Right forelimb (tissue), 1 donor: ENCODE results near the gene ZNFX1.

Experiments
- DNase-seq: peaks from one replicate; pipeline ENCODE4 v3.0.0-alpha.2; 2018

Gene ZNFX1

GRCh38 chr20:49291200-49291599 is 13.3 kb upstream of the ZNFX1 start:
- no peak for DNase-seq

GRCh38 chr20:49290608-49291191 is 12.8 kb upstream of the ZNFX1 start:
- no peak for DNase-seq

DNA sequence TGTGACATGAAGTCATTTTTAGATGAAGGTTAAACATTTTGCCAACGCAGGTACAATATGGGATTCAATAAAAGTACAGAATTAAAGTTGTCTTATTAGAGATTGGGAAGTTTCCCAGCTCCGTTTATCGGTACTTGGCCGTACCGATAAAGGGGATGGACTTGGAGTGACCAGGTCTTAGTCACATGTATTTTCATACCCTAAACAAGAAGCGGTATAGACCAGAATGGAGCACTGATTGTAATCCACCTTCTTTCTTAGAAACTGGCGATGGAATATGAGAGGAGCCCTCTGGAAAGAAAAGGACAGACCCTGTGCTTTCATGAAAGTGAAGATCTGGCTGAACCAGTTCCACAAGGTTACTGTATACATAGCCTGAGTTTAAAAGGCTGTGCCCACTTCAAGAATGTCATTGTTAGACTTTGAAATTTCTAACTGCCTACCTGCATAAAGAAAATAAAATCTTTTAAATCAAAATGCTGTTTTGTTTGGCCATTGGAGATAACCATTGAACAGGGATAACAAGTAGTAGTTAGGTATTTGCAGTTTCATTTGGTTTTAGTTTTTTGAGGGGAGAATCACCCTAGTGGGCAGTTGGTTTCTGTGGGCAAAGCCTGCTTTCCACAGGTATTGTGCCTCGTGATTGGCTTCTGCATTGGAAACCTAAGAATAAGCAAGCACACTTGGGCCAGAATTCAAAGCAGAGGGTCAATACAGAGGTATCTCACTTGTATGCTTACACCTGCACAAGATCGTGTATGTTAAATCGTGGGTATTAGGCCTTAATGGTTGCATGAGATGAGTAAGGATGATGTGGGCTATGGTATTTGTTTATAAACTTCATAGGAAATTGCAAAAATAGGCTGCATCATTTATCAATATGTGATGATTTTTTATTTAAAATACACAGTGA is 11.2 kb upstream of the ZNFX1 start:
- no peak for DNase-seq

GRCh38 chr20:49288250-49288751 is 10.4 kb upstream of the ZNFX1 start:
- no peak for DNase-seq

DNA sequence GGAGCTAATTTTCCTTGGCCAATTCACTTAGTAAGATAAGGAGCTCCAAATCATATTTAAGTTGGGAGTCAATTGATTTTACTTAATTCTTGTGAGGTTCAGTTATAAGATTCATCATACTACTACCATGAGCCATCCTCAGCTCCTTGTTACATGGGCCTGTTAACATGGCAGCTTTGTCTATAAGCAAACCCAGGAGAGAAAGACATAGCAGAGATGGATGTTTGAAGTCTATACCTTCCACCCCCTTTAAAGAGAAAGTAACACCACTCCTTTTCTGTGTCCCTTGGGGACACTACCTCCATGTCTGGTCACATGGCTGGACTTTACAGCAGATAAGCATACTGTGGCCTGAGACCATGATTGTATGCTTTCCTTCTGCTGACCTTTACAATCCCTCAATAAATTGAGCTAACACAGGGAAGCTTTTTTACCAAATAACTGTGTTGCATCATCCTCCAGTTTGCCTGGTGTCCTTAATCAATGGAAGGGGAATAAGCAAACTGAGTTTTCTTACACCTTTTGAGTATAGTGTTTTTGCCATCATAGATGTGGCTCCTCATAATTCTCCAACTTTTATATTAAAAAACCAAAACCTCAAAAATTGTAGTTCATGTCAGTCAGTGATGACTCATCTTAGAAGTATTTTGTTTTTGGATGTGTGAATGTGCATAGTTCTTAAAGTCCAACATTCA is 9.8 kb upstream of the ZNFX1 start:
- no peak for DNase-seq

DNA sequence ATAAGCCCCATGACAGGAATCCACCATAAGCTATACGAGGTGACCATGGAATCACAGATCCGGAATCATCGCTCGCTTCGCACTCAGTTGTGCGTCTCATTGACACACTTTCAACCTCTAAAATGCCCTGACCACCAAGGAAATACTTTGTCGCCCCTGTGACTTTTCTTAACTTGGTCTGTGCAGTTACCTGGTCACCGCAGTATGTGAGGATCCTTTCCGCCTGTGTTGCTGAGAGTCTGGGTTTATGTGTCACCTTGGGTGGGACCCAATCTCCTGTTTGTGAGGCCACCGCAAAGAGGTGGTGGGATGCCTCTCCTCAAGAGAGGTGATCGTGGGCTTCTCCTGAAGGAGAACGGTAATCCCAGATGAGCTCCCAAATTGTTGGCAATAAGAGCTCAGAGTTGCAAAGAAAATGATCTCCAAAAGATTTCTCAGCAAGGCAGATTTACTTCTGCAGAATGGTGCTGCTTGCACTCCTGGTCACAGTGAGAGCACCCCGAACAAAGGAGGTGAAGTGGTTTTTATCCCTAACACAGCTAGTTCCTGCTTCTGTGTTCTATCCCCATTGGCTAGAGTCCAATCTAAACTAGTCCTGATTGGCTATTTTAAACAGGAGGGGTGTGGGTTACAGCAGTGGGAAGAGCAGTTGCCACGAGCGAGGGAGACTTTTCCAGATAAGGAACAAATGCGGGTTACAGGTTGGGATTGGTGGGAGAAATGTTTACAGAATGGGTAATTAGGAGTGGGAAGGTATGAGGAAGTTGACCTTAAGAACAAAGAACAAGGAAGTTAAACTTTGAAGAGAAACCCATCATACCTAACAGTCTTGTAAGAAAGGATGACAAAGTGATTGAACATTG is 9.1 kb upstream of the ZNFX1 start:
- DNase-seq, result no peak

DNA sequence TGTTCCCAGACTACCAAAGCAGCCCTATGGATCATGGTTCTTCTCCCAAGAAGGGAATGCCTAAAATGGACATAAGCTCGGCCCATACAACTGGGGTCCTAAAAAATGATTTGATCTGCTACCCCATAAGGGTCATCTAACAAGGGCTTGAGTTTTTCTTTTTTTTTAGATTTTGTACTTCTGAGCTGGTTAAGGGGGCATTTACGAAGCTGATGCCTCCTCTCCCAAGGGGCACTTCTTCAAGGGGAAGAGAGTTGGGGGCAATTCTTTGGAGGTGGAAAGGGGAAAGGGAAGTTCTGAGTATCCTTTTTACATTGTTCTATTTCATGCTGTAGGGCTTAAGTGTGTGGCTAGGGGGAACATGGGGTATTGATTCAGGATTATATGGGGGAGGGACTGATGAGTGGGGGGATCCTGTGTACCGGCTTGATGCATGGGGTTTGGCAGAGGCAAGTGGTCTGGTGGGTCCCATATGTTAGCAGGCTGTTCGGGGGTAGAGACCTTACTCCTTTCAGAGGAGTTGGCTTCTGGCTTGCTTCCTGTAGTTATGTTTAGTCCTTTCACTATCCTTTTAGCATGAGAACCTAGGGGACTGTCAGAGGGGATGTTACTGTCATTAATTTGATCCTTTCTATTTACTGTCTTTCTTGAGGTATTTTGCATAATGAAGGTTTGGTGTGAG is 8.1 kb upstream of the ZNFX1 start:
- DNase-seq, result no peak

DNA sequence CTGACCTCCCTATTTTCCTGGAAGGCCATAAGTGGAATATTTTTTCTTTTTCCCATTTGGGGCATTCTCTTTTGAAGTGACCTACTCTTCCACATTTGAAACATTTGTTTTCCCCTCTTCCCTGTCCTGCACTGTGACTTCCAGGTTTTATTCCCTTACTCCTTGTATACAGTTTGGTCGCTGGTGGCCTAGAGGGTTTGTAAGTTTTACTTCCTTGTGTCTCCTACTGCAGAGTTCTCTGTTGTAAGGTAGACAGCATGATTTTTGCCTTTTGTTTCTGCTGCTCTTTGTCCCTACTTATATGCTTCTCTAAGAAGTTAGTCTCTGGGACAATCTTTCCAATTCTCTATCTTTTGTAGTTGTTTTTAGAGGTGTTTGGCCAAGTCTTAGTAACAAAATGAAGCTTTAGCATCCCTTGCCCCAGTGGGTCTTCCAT is 7.4 kb upstream of the ZNFX1 start:
- no peak for DNase-seq

DNA sequence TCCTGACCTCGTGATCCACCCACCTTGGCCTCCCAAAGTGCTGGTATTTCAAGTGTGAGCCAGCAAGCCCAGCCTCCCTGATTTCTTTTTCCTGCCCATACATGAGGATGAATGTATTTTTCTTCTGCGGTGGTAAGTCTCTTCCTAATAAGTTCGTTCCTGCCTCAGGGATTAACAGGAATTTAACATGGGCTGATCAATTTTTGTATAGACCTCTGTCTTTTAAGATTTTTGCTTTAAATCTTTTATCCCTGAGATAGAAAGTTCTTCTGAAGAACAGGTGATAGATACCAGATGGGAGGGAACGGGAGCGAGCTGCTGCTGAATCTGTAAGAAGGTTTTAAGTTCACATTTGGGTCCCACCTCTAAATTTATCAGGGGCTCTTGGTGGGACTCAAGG is 7.0 kb upstream of the ZNFX1 start:
- no peak for DNase-seq

DNA sequence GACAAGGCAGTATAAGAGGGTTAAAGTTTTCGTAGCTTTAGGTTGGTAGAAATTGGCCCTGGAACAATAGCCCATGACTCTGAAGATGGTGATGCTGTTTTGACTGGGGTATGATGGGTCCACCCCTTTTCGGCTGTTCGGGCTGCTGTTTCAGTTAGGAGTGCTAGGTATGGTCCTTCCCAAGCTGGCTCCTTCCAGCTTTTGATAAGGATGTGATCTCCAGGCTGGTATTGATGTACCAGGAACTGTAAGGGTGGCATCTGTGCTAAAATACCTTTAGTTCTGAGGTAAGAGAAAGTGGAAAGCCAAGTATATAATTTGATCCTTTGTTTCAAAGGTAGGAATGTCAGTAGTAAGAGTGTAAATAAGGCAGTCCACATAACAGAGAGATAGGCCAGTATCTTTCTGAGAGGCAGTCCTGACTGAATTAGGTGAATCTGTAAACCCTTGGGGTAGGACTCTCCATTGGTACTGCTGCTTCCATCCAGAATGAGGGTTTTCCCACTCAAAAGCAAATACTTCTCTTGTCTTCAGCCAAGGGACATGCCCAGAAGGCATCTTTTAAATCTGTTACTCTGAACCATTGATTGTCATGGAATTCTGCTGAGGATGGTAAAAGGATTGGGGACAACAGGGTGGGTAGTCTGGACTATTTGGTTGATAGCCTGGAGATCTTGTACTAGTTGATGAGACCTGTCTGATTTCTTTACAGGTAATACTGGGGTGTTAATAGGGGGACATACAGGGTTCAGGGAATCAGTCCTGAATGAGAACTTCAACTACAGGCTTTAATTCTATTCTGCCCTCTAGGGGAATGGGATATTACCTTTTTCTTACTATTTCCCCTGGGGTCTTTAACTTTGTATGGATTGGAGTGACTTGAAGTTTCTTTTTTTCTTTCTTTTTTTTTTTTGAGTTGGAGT is 6.1 kb upstream of the ZNFX1 start:
- no peak for DNase-seq

GRCh38 chr20:49283176-49283702 is 5.4 kb upstream of the ZNFX1 start:
- no peak for DNase-seq

DNA sequence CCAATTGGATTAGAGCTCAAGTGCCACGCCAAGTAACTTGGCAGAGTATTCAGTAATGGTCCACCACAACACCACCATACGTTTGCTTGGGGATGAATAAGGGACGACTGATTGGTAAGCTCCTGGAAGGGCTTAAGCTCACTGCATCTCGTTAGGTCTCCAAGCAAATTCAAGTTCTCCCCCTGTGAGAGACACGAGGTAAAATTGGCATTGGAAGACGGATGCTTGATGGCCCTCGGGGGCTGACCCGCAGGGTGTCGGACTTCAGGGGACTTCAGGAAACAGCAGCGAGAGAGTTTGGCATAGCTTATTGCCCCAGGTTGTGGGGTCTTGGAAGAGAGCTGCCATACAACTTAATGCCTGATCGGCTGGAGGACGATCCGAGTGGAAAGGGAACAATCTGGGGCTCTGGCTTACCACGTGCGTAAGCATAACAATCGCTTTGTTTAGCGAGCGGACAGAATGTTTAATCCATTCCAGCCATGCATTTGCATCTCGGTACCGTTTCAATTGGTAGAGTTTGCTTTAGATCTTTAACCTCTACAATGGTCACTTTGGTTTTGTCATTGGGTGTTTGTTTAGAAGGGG is 4.8 kb upstream of the ZNFX1 start:
- DNase-seq, result no peak

DNA sequence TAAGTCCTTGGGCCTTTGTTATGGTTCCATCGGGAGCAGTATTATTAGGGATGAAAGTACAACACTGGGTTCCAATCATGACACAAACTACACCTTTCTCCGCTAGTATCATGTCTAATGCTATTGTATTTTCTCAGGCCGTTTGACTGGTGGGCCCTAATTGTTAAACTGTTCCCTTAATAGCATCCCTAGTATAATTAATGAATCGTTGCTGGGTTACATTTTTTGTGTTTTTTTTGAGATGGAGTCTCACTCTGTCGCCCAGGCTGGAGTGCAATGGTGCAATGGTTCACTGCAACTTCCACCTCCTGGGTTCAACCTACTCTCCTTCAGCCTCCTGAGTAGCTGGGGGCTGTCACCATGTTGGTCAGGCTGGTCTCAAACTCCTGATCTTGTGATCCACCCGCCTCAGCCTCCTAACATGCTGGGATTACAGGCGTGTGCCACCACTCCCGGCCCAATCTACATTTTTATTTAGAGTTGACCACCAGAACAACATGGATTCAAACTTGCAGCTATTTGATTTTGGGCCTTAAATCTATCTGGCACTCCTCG is 4.1 kb upstream of the ZNFX1 start:
- no peak for DNase-seq

GRCh38 chr20:49281059-49281912 is 3.4 kb upstream of the ZNFX1 start:
- DNase-seq, result no peak

DNA sequence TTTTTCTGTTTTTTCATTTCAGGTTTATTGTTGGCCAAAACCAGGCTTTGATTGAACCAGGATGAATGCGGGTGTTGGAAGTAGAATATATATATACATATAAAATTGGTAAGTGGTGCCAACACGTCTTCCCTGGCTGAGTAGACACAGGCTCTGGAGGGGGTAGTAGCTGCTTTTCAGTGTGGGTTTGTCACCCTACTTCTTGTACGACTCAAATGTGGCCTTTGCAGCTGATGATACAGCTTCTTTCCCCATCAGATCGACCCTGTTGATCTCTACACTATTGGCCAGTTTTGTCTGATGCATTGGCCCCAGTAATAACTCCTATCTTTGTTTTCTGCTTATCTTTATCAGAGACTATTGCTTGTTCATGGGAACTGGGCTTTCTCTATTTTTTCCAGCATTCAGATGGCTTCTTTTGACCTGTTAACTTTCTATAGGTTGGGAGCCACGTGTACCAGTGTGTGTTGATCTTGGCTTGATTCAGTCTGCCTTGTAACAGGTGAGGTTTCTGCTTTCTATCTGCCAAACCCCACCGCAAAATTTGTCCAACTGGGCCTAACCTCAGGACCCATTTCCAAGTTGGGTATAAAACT is 2.7 kb upstream of the ZNFX1 start:
- DNase-seq, result no peak

GRCh38 chr20:49279677-49280462 is 2.0 kb upstream of the ZNFX1 start:
- DNase-seq, result no peak

DNA sequence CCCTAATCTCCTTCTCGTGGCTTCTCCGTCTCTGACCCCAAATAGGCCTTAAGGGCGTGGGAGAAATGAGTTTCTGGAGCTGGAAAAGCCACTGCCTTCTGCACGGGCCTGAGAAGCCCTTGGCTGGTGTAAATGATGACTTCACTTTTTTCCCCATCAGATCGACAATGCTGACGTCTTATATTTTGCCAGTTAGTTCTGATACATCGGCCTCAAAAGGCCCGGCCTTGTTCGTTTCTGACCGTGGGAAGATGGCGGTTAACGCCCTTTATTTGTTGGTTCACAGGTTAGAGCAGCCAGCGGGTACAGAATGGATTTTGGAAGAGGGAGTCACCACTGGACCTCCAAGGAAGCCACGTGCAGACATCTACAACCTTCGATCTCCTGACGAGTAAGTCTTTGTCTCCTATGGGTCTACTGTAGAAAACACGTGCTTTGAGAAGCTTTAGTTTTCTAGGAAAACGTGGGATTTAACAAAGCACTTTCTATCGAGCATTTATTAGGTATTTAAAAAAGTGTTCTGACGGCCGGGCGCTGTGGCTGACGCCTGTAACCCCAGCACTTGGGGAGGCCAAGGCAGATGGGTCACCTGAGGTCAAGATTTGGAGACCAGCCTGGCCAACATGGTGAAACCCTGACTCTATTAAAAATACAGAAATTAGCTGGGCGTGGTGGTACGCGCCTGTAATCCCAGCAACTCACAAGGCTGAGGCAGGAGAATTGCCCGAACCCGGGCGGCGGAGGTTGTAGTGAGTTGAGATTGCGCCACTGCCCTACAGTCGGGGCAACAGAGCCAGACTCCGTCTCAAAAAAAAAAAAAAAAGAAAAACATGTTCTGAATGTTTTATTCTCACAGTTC is 1.2 kb upstream of the ZNFX1 start:
- no peak for DNase-seq
